Glutamatergic neuron (in vitro differentiated cells): ENCODE results near the gene ZNF140. TPM values are rescaled to one million over a fixed set of nuclear protein-coding genes. Genes with fewer than 3 reads are reported as not detected.

Experiments used
- DNase-seq: peaks from one replicate; pipeline ENCODE4 v3.0.0; 2022
- H3K27ac Mint-ChIP-seq: one replicate; pipeline ENCODE4 v1.8.0; 2020; ENCODE audit warnings: mild to moderate bottlenecking, mixed read lengths, inconsistent platforms; ENCODE audit not compliant: unreplicated experiment
- H3K27me3 Mint-ChIP-seq: one replicate; pipeline ENCODE4 v1.8.0; 2020; ENCODE audit warnings: mild to moderate bottlenecking, moderate library complexity, mixed read lengths, inconsistent platforms; ENCODE audit not compliant: unreplicated experiment
- H3K36me3 Mint-ChIP-seq: one replicate; pipeline ENCODE4 v1.8.0; 2020; ENCODE audit warnings: mild to moderate bottlenecking, mixed read lengths, inconsistent platforms; ENCODE audit not compliant: unreplicated experiment
- H3K4me1 Mint-ChIP-seq: one replicate; pipeline ENCODE4 v1.8.0; 2020; ENCODE audit warnings: mild to moderate bottlenecking, low read depth, mixed read lengths, inconsistent platforms; ENCODE audit not compliant: unreplicated experiment
- H3K4me3 Mint-ChIP-seq: one replicate; pipeline ENCODE4 v1.8.0; 2020; ENCODE audit warnings: mild to moderate bottlenecking, mixed read lengths, inconsistent platforms; ENCODE audit not compliant: unreplicated experiment
- H3K9me3 Mint-ChIP-seq: one replicate; pipeline ENCODE4 v1.8.0; 2020; ENCODE audit warnings: mild to moderate bottlenecking, moderate library complexity, mixed read lengths, inconsistent platforms; ENCODE audit not compliant: unreplicated experiment
- total RNA-seq: library from RNA; stranded (reverse); fragmentation: NEBNext Ultra II Directional; extraction: Animal tissue kit (Norgen Biotek cat#: 25700); gene quantifications from one replicate; pipeline ENCODE4 v1.2.1, GENCODE V29; 2021; ENCODE audit not compliant: unreplicated experiment
- TF ChIP-seq, protein P1 (sequence below): fragments of 200-600 bp; sonication (generic); IDR thresholded peaks from one replicate; pipeline ENCODE4 v1.5.0; 2021; ENCODE audit not compliant: partially characterized antibody, unreplicated experiment

Gene ZNF140
- total RNA-seq, 1 donor from 2014 or later = 32.3 TPM

DNA sequence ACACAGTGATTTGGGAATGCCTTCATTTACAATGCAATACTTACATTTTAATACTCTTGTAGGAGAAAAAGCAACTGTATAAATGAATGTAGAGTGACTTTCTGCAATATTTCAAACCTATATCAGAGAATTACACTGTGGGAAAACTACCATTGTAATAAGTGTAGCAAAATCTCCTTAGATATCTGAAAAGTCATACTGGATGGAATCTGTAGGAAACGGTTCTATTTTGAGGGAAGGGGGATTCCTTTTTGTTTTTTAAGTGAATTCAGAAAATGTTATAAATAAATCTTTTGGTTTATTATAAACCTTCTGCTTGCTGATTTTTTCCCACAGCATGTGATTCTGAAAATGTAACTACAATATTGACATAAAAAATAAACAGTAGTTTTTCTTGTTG, 26.4 kb downstream of the ZNF140 start:
- no peak for DNase-seq
- H3K9me3 Mint-ChIP-seq = peaks cover 45% of the 10 kb centered on the region
- no peaks in the 10 kb centered on the region for H3K4me1 Mint-ChIP-seq
- no peak overlapping the region for H3K4me3 Mint-ChIP-seq
- TF ChIP-seq, protein P1, sequence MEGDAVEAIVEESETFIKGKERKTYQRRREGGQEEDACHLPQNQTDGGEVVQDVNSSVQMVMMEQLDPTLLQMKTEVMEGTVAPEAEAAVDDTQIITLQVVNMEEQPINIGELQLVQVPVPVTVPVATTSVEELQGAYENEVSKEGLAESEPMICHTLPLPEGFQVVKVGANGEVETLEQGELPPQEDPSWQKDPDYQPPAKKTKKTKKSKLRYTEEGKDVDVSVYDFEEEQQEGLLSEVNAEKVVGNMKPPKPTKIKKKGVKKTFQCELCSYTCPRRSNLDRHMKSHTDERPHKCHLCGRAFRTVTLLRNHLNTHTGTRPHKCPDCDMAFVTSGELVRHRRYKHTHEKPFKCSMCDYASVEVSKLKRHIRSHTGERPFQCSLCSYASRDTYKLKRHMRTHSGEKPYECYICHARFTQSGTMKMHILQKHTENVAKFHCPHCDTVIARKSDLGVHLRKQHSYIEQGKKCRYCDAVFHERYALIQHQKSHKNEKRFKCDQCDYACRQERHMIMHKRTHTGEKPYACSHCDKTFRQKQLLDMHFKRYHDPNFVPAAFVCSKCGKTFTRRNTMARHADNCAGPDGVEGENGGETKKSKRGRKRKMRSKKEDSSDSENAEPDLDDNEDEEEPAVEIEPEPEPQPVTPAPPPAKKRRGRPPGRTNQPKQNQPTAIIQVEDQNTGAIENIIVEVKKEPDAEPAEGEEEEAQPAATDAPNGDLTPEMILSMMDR = no peak
- H3K27ac Mint-ChIP-seq = no peak overlapping the region
- peaks cover 86% of the 10 kb centered on the region for H3K36me3 Mint-ChIP-seq
- peaks cover 9% of the 10 kb centered on the region for H3K27me3 Mint-ChIP-seq

DNA sequence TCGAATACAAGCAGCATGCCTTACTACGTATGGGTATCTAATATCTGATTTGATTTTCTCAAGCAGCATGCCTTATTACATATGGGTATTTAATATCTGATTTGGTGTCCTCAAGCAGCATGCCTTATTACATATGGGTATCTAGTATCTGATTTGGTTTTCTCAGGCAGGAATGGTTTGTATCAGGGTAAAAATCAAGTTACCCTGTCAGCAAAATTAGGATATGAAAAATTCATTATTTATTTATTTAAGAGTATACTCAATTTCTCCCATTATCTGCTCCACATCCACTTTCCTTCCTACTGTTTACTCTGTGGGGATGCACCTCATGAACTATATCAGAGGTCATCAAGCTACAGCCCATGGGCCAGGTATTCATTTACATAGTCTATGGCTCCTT, 27.4 kb downstream of the ZNF140 start:
- peaks cover 9% of the 10 kb centered on the region for H3K27me3 Mint-ChIP-seq
- no peak for DNase-seq
- TF ChIP-seq, protein P1 = no peak
- peaks cover 83% of the 10 kb centered on the region for H3K36me3 Mint-ChIP-seq
- H3K9me3 Mint-ChIP-seq = peaks cover 50% of the 10 kb centered on the region
- H3K4me3 Mint-ChIP-seq = no peak overlapping the region
- no peaks in the 10 kb centered on the region for H3K4me1 Mint-ChIP-seq
- H3K27ac Mint-ChIP-seq = no peak overlapping the region

DNA sequence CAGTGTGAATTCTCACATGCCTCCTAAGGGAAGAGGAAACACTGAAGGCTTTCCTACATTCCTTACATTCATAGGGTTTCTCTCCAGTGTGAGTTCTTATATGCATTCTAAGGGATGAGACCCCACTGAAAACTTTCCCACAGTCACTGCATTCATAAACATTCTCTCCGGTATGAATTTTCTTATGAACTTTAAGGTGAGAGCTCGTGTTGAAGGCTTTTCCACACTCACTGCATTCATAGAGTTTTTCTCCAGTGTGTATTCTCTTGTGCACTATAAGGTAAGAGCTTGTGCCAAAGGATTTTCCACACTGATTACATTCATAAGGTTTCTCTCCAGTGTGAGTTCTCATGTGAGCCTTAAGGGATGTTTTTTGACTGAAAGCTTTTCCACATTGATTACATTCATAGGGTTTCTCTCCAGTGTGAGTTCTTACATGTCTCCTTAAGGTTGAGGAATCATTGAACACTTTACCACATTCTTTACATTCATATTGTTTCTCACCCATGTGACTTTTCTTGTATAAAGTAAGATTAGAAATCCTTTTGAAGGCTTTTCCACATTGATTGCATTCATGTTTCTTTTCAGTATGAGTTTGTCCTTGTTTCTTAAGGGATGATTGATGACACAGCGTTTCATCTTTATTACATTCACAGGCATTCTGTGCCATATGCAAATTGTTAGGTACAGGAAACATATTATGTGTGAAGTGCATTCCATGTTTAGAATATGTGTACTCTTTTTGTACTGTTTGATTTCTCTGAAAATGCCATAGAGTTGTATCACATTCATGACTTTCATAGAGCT, 39.9 kb downstream of the ZNF140 start:
- no peaks in the 10 kb centered on the region for H3K4me1 Mint-ChIP-seq
- H3K27ac Mint-ChIP-seq = no peak overlapping the region
- H3K4me3 Mint-ChIP-seq = no peak overlapping the region
- H3K36me3 Mint-ChIP-seq = peaks cover 78% of the 10 kb centered on the region
- H3K27me3 Mint-ChIP-seq = peaks cover 1% of the 10 kb centered on the region
- peaks cover 45% of the 10 kb centered on the region for H3K9me3 Mint-ChIP-seq
- no peak for DNase-seq
- TF ChIP-seq, protein P1 = no peak

DNA sequence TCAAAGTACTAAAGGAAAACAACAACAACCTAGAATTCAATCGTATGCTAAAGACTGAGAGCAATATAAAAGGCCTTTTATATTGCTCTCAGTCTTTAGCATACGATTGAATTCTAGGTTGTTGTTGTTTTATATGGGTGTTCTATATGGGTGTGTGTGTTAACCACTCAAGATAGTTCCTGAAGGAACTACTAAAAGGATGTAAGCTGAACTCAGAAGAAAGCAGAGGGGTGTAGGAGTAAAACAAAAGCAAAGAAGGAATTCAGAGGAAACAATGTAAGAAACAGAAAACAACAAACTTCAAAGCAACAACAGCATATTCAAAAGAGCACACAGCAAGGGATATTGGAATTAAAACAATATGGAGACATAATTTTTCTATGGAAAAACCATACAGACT, 44.0 kb downstream of the ZNF140 start:
- no peak for DNase-seq
- Mint-ChIP-seq H3K27ac (no peak overlapping the region), H3K9me3 (peaks cover 45% of the 10 kb centered on the region), H3K36me3 (peaks cover 63% of the 10 kb centered on the region), H3K4me1 (no peaks in the 10 kb centered on the region), H3K4me3 (no peak overlapping the region), H3K27me3 (peaks cover 3% of the 10 kb centered on the region)
- TF ChIP-seq, protein P1 = no peak

DNA sequence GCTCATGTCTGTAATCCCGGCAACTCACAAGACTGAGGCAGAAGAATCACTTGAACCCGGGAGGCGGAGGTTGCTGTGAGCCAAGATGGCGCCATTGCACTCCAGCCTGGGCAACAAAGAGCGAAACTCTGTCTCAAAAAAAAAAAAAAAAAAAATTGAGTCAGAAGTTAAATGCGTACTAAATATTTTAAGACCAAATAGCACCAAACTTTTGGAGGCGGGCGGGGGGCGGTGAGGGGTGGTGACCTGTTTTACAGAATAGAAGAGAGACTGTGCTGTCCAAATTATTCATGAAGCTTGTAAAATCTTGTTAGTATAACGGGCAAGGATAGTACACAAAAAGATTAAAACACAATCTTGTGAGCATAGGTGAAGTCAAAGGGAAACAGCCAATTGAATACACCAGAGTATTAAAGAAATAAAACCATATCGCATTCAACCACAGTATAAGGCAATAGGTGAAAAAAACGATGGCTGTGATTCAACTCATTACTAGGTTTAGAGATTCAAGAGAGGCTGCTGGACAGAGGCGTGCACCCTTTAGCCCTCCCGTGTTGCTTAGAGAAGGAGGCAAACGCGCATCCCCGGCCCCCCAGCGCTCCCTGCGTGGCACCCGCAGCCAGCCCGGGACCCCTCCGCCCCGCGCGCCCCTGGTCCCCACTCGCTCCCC, 48.8 kb downstream of the ZNF140 start:
- peaks cover 7% of the 10 kb centered on the region for H3K4me1 Mint-ChIP-seq
- H3K9me3 Mint-ChIP-seq = peaks cover 38% of the 10 kb centered on the region
- H3K36me3 Mint-ChIP-seq = peaks cover 42% of the 10 kb centered on the region
- peak overlapping the region; percentile 85 for H3K27ac Mint-ChIP-seq
- DNase-seq = peak; percentile 17
- peaks cover 8% of the 10 kb centered on the region for H3K27me3 Mint-ChIP-seq
- H3K4me3 Mint-ChIP-seq = peak overlapping the region; percentile 97
- TF ChIP-seq, protein P1 = no peak
